Esophagus muscularis mucosa (tissue), 3 donors: ENCODE data around the gene IPO9.

Experiments used
- CTCF ChIP-seq, 3 experiments: fragments of 200-600 bp in 2 of 3; fragments of 450-650 bp in 1 of 3; sonication (generic) in 2 of 3; IDR thresholded peaks; one replicate each; pipeline ENCODE4 v1.5.1; 2017 to 2019; ENCODE audit warnings: antibody characterized with exemption in 3 of 3, mild to moderate bottlenecking in 2 of 3, moderate library complexity in 1 of 3
- POLR2A ChIP-seq: fragments of 450-650 bp; IDR thresholded peaks from one replicate; pipeline ENCODE4 v1.6.1; 2017; ENCODE audit warnings: antibody characterized with exemption, moderate library complexity, mild to moderate bottlenecking, low read depth

GRCh38 chr1:201916649-201917249 is 87.8 kb downstream of the IPO9 start:
- TF ChIP-seq POLR2A (no peak), CTCF (IDR thresholded peaks at IDR 0.05) (no peak)
